NCI-H2107 treated with DMSO at 0.1 percent for 48 hours (cell line): ENCODE data around the gene OR2V1.
"Not testable (repeated sequence)": the region's sequence is repeated elsewhere in the genome, so short reads cannot be mapped to it uniquely, and the experiment has no call there.

ENCODE experiments used
- DNase-seq: peaks from one replicate; lab custom pipeline; 2025; ENCODE audit not compliant: unreplicated experiment; lab: John Stamatoyannopoulos, UW

Gene OR2V1

GRCh38 chr5:181105391-181106025 is 25.5 kb downstream of the OR2V1 start:
- DNase-seq, result no peak

GRCh38 chr5:181104606-181105390 is 26.2 kb downstream of the OR2V1 start:
- DNase-seq, result not testable (repeated sequence)

GRCh38 chr5:181104259-181104568 is 26.8 kb downstream of the OR2V1 start:
- DNase-seq, result not testable (repeated sequence)

- DNase-seq, result not testable (repeated sequence)
Observed at GRCh38 chr5:181101930-181102674, 28.9 kb downstream of the OR2V1 start.

GRCh38 chr5:181101030-181101641 is 29.8 kb downstream of the OR2V1 start:
- not testable (repeated sequence) for DNase-seq

GRCh38 chr5:181100121-181100875 is 30.7 kb downstream of the OR2V1 start:
- no peak for DNase-seq

- no peak for DNase-seq
Observed at GRCh38 chr5:181099602-181100086, 31.3 kb downstream of the OR2V1 start.

- DNase-seq, result no peak
Observed at GRCh38 chr5:181098762-181099601, 32.0 kb downstream of the OR2V1 start.

- DNase-seq, result not testable (repeated sequence)
Observed at GRCh38 chr5:181097759-181098491, 33.0 kb downstream of the OR2V1 start.

- DNase-seq, result not testable (repeated sequence)
Observed at GRCh38 chr5:181097383-181097753, 33.6 kb downstream of the OR2V1 start.

GRCh38 chr5:181096721-181097382 is 34.1 kb downstream of the OR2V1 start:
- not testable (repeated sequence) for DNase-seq

GRCh38 chr5:181095162-181095561 is 35.8 kb downstream of the OR2V1 start:
- not testable (repeated sequence) for DNase-seq

- DNase-seq, result no peak
Observed at GRCh38 chr5:181092428-181092827, 38.5 kb downstream of the OR2V1 start.

- no peak for DNase-seq
Observed at GRCh38 chr5:181088289-181088688, 42.7 kb downstream of the OR2V1 start.

- no peak for DNase-seq
Observed at GRCh38 chr5:181087309-181087708, 43.7 kb downstream of the OR2V1 start.

GRCh38 chr5:181086884-181087205 is 44.1 kb downstream of the OR2V1 start:
- DNase-seq, result no peak

- no peak for DNase-seq
Observed at GRCh38 chr5:181086026-181086883, 44.7 kb downstream of the OR2V1 start.
